Measurements from ENCODE around the gene ZNF3.

DNA sequence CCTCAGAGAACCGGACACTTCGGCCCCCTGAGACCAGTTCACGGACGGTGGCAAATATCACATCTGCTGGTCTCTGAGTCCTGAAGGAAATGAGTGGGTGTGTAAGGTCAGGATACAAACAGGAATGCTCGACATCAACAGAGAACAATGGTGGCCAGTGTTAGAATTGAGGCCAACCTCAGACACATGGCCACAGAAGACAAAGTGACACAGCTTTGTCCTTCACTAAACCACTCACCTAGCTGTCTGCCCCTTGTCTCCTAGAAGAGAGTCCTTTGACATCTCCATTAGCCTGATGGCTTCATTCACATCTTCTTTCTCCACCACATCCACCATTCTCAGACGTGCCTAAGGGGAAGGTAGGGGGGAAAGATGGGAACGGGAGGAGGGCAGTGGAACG lies 11.5 kb upstream of the ZNF3 start:
- TF ChIP-seq, protein P1, sequence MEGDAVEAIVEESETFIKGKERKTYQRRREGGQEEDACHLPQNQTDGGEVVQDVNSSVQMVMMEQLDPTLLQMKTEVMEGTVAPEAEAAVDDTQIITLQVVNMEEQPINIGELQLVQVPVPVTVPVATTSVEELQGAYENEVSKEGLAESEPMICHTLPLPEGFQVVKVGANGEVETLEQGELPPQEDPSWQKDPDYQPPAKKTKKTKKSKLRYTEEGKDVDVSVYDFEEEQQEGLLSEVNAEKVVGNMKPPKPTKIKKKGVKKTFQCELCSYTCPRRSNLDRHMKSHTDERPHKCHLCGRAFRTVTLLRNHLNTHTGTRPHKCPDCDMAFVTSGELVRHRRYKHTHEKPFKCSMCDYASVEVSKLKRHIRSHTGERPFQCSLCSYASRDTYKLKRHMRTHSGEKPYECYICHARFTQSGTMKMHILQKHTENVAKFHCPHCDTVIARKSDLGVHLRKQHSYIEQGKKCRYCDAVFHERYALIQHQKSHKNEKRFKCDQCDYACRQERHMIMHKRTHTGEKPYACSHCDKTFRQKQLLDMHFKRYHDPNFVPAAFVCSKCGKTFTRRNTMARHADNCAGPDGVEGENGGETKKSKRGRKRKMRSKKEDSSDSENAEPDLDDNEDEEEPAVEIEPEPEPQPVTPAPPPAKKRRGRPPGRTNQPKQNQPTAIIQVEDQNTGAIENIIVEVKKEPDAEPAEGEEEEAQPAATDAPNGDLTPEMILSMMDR (IDR thresholded peaks at IDR 0.05; ENCODE audit: insufficient read depth, low read length), result no peak
- TF ChIP-seq POLR2AphosphoS5 (IDR thresholded peaks at IDR 0.05; ENCODE audit: low read depth), result no peak
- TF ChIP-seq GABPA (IDR thresholded peaks at IDR 0.05; ENCODE audit: low read depth), result no peak
- no peak for TF ChIP-seq SPI1 (IDR thresholded peaks at IDR 0.05; ENCODE audit: borderline replicate concordance, low read depth)
- TF ChIP-seq, protein P2, sequence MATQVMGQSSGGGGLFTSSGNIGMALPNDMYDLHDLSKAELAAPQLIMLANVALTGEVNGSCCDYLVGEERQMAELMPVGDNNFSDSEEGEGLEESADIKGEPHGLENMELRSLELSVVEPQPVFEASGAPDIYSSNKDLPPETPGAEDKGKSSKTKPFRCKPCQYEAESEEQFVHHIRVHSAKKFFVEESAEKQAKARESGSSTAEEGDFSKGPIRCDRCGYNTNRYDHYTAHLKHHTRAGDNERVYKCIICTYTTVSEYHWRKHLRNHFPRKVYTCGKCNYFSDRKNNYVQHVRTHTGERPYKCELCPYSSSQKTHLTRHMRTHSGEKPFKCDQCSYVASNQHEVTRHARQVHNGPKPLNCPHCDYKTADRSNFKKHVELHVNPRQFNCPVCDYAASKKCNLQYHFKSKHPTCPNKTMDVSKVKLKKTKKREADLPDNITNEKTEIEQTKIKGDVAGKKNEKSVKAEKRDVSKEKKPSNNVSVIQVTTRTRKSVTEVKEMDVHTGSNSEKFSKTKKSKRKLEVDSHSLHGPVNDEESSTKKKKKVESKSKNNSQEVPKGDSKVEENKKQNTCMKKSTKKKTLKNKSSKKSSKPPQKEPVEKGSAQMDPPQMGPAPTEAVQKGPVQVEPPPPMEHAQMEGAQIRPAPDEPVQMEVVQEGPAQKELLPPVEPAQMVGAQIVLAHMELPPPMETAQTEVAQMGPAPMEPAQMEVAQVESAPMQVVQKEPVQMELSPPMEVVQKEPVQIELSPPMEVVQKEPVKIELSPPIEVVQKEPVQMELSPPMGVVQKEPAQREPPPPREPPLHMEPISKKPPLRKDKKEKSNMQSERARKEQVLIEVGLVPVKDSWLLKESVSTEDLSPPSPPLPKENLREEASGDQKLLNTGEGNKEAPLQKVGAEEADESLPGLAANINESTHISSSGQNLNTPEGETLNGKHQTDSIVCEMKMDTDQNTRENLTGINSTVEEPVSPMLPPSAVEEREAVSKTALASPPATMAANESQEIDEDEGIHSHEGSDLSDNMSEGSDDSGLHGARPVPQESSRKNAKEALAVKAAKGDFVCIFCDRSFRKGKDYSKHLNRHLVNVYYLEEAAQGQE (IDR thresholded peaks at IDR 0.05; ENCODE audit: insufficient replicate concordance, low read depth), result no peak
